Activated naive CD8-positive, alpha-beta T cell treated with anti-CD3 and anti-CD28 coated beads, Interleukin-2, amount 50 U/mL, for 16 hours (primary cell): Measurements from ENCODE around the gene DNAH8.
"Not testable (repeated sequence)": the region's sequence is repeated elsewhere in the genome, so short reads cannot be mapped to it uniquely, and the experiment has no call there.

Experiments used
- DNase-seq: peaks from one replicate; pipeline ENCODE4 v3.0.0-alpha.2; 2020; ENCODE audit warnings: low read depth, low spot score

The DNAH8 gene

GRCh38 chr6:38833320-38833719 lies 118.2 kb downstream of the DNAH8 start:
- DNase-seq: no peak

- DNase-seq: no peak
These were observed 121.5 kb downstream of the DNAH8 start for GRCh38 chr6:38836585-38836984.

GRCh38 chr6:38837101-38837500 lies 122.0 kb downstream of the DNAH8 start:
- DNase-seq: no peak

GRCh38 chr6:38843798-38844197 lies 128.7 kb downstream of the DNAH8 start:
- no peak for DNase-seq

- DNase-seq: no peak
These were observed 130.8 kb downstream of the DNAH8 start for GRCh38 chr6:38845931-38846330.

- DNase-seq: no peak
These were observed 131.2 kb downstream of the DNAH8 start for GRCh38 chr6:38846361-38846760.

GRCh38 chr6:38846844-38847243 lies 131.7 kb downstream of the DNAH8 start:
- DNase-seq: no peak

- DNase-seq: no peak
These were observed 132.4 kb downstream of the DNAH8 start for GRCh38 chr6:38847497-38847896.

GRCh38 chr6:38848760-38849159 lies 133.6 kb downstream of the DNAH8 start:
- no peak for DNase-seq

GRCh38 chr6:38852215-38852614 lies 137.1 kb downstream of the DNAH8 start:
- no peak for DNase-seq

GRCh38 chr6:38853236-38853635 lies 138.1 kb downstream of the DNAH8 start:
- DNase-seq: no peak

GRCh38 chr6:38856492-38856891 lies 141.4 kb downstream of the DNAH8 start:
- no peak for DNase-seq

- no peak for DNase-seq
These were observed 142.7 kb downstream of the DNAH8 start for GRCh38 chr6:38857815-38858214.

- no peak for DNase-seq
These were observed 144.9 kb downstream of the DNAH8 start for GRCh38 chr6:38860041-38860440.

- DNase-seq: no peak
These were observed 146.9 kb downstream of the DNAH8 start for GRCh38 chr6:38861926-38862401.

GRCh38 chr6:38865521-38866174 lies 150.5 kb downstream of the DNAH8 start:
- DNase-seq: no peak

GRCh38 chr6:38867726-38868125 lies 152.6 kb downstream of the DNAH8 start:
- no peak for DNase-seq

- DNase-seq: peak; percentile 30
These were observed 156.8 kb downstream of the DNAH8 start for GRCh38 chr6:38871741-38872568.

- no peak for DNase-seq
These were observed 157.9 kb downstream of the DNAH8 start for GRCh38 chr6:38873001-38873400.

- DNase-seq: not testable (repeated sequence)
These were observed 158.7 kb downstream of the DNAH8 start for GRCh38 chr6:38873816-38874215.

- no peak for DNase-seq
These were observed 161.4 kb downstream of the DNAH8 start for GRCh38 chr6:38876475-38876874.

GRCh38 chr6:38877721-38878120 lies 162.6 kb downstream of the DNAH8 start:
- DNase-seq: no peak

GRCh38 chr6:38882157-38882556 lies 167.0 kb downstream of the DNAH8 start:
- no peak for DNase-seq
